ENCODE results near the gene COLEC11.

COLEC11 gene

DNA sequence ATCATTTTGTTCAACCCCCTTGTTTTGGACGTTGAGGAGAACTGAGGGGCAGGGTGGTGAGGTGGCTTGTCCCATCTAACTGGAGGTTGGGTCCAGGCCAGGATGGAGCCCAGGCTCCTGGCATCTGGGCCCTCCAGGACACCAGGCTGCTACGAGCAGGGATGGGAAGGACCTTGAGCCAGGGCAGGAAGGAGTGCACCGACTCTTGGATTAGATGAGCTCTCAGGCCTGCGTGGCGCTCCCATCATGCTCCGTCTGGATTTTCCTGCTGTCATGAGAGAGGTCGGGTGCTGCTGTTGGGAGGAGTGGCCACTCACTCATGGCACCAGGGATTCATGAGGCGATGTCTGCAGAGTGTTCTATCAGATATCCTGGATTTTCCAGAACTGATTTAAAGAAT is 44.7 kb downstream of the COLEC11 start:
- DNase-seq = no peak

- DNase-seq = no peak
Measured at GRCh38 chr2:3641181-3641580, 46.3 kb downstream of the COLEC11 start.

DNA sequence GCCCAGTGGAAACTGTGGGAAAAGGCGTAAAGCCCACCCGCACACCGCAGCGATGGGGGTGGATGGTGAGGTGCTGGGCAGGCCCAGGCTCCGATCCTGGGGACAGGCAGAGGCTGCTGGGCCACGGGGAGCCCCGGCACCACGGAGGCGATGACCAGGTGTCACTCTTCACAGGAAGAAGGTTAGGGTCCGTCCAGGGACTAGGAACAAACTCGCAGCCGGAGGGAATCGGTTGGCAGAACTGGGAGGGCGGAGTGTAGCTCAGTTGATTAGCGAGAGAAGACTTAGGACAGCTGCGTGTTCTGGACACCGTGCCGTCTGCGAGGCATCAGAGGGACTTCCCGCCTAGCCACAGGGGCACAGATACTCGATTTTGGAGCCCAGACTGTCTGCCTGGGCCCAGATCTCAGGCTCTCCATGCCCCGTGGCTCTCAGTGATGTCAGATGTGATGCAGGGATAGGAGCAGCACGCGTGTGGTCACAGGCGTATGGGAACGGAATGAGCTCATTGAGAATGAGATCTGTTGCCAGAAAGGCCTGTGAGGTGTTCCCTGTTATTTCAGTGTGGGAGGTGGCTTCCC is 47.0 kb downstream of the COLEC11 start:
- DNase-seq = no peak

- DNase-seq = no peak
Measured at GRCh38 chr2:3642521-3643215, 47.8 kb downstream of the COLEC11 start.

DNA sequence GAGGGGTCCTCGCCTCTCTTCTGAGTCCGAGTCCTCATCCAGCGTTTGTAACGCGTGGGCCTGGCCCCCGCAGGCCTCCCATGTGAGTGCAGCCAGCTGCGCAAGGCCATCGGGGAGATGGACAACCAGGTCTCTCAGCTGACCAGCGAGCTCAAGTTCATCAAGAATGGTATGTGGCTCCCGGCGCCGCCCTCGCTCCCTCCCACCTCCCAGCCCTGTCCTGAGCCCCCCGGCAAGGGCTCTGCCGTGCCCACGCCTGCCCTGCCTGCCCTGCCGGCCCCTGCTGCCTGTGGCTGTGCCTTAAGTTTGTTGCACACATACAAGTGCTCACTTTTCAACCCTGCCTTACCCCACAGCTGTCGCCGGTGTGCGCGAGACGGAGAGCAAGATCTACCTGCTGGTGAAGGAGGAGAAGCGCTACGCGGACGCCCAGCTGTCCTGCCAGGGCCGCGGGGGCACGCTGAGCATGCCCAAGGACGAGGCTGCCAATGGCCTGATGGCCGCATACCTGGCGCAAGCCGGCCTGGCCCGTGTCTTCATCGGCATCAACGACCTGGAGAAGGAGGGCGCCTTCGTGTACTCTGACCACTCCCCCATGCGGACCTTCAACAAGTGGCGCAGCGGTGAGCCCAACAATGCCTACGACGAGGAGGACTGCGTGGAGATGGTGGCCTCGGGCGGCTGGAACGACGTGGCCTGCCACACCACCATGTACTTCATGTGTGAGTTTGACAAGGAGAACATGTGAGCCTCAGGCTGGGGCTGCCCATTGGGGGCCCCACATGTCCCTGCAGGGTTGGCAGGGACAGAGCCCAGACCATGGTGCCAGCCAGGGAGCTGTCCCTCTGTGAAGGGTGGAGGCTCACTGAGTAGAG is 48.7 kb downstream of the COLEC11 start:
- no peak for DNase-seq

DNA sequence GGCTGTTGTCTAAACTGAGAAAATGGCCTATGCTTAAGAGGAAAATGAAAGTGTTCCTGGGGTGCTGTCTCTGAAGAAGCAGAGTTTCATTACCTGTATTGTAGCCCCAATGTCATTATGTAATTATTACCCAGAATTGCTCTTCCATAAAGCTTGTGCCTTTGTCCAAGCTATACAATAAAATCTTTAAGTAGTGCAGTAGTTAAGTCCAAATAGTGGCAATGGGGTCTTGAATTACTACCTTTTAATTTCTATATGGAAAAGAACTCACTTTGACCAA is 49.3 kb downstream of the COLEC11 start:
- DNase-seq = no peak

DNA sequence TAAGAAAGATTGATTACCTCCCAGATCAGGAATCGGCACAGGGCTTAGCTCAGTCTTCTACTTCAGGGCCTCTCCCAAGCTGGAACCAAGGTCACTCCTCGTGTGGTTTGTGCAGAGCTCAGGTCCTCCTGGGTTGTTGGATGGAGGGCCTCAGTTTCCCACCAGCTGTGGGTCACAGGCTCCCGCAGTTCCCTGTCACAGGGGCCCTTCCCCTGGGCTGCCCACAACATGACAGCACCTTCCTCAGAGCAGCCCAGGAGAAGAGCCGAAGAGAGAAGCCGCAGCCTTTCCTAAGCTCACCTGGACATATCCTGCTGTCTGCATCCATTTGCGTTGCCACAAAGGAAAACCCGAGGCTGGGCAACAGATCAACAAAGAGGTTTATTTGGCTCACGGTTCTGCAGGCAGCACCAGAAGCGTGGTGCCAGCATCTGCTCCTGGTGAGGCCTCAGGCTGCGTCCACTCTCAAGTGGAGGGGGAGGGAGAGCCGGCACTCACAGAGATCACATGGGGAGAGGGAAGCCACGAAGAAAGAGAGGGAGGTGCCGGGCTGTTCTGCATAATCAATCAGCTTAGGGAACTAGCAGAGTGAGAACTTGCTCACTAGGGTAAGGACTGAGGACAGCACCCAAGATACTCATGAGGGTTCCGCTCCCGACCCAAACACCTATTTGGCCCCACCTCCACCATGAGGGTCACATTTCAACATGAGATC is 50.1 kb downstream of the COLEC11 start:
- no peak for DNase-seq

GRCh38 chr2:3645745-3646389 is 51.0 kb downstream of the COLEC11 start:
- DNase-seq = no peak

- no peak for DNase-seq
Measured at GRCh38 chr2:3646446-3646845, 51.5 kb downstream of the COLEC11 start.

DNA sequence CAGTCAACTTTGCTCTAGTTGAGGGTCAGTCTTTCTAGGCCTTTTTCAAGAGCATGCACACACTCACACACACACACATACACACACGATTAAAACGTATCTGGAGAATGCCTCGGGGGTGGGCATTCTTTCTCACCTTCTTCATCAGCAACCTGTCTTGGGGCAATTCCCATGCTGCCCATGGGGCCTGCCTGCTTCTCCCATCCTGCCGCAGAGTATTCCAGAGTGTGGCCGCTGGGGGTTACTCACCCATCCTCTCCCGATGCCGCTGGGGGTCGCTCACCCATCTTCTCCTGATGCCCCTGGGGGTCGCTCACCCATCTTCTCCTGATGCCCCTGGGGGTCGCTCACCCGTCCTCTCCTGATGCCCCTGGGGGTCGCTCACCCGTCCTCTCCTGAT is 52.3 kb downstream of the COLEC11 start:
- no peak for DNase-seq

DNA sequence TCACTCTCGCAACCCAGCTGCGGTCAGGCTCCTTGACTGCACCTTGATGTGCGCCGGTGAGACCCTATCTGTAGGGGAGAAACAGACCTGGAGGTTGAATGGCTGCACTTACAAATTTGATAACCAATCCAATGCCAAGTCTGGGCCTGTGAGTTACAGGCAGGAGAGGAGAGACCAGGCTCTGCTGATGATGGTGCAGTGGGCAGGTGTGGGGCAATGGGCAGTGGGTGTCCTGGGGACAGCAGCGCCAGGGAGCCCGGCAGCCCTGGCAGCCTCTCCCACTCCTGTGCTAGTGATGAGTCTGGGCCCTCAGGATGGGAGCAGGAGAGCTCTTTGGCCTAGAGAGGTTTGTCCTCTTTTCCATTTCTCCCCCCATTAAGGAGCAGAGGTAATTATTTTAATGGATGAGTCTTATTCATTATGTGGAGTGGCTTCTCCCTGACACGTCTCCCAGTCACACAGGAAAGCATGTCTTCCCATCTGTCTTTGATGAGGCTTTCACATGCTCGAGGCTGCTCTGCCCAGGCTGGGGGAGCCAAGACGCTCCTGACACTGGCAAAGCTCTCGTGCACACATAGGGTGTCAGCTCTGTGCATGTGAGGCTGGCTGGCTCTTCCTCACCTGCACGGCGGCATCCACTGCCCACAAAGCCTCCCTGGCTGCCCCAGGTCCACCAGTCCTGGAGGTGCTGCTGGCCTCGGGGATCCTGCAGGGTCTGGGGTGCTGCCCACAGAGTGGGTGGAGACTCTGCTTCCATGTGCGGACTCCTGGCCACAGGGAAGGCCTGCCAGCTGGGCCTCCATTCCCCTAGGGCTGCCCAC is 53.1 kb downstream of the COLEC11 start:
- DNase-seq = no peak

GRCh38 chr2:3648652-3649177 is 53.8 kb downstream of the COLEC11 start:
- DNase-seq = no peak

- DNase-seq = no peak
Measured at GRCh38 chr2:3649581-3649980, 54.7 kb downstream of the COLEC11 start.

DNA sequence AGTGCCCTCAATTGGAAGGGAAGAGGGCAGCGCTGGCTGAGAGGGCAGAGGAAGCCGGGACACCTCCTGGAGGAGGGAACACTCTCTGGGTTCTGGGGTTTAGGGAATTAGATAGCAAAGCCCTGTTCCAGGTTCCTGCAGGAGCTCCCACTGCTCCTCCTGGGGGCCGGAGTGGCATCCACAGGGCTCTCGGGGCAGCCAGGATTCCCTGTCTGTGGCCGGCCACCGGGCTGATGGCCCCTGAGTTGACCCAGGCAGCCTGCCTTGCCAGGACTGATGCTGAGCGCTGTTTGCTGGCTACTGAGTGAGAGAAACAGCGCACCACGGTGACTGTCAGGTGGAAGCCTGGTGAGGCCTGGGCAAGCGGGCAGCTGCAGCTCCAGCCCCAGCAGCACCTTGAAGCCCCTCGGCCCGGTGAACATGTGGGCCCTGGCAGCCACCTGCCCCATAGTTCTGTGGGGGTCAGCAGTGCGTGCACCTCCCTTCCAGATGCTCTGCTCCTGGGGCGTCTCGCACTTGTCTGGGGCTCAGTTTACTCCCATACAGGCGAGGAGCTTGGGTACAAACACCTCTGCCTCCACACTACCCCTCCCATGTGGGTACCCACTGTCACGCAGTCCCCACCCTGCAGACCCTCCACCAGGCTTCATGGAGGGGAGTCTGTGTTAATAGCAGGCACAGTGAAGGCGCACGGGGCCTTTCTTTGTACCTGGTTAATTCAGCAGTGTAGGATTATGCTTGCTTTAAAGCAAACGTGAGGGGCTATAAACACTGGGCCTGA is 55.4 kb downstream of the COLEC11 start:
- no peak for DNase-seq

- DNase-seq = peak; percentile 71 to 78
Measured at GRCh38 chr2:3651691-3652648, 57.1 kb downstream of the COLEC11 start.

DNA sequence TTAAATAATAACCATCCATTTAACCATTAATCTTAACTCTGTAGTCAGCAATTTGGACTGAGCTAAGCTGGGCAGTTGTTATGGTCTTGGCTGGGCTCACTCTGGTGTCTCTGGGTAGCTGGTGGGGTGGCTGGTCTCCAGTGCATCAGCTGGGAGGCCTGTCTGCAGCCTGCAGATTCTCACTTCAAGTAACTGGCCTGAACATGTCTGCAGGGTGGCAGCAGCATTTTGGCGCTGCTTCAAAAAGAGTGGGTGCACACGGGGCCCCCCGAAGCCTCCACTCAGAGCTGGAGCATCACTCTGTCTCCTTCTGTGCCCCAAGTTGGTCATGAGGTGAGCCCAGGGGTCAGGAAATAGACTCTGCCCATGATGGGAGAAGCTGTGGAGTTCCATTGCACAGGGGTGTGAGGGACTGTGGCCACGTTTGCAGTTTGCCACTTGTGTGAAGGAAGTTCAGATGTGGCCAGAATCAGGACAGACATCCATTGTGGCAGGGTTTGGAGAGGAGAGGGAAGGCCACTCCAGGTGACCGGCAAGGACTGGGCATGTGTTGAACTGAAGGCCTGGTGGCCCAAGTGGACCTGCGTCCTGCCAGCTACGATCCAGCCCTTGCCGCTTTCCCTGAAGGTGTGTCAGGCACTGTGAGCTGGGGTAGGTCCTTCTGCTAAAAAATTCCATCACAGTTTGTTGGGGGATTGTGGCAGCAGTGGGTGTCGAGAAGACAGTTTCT is 58.1 kb downstream of the COLEC11 start:
- no peak for DNase-seq

- no peak for DNase-seq
Measured at GRCh38 chr2:3654011-3654410, 59.1 kb downstream of the COLEC11 start.

- DNase-seq = no peak
Measured at GRCh38 chr2:3654531-3655225, 59.8 kb downstream of the COLEC11 start.
